ENCODE measurements around the gene NCLN.
"Not testable (repeated sequence)": the region's sequence is repeated elsewhere in the genome, so short reads cannot be mapped to it uniquely, and the experiment has no call there.

The NCLN gene, protein sequence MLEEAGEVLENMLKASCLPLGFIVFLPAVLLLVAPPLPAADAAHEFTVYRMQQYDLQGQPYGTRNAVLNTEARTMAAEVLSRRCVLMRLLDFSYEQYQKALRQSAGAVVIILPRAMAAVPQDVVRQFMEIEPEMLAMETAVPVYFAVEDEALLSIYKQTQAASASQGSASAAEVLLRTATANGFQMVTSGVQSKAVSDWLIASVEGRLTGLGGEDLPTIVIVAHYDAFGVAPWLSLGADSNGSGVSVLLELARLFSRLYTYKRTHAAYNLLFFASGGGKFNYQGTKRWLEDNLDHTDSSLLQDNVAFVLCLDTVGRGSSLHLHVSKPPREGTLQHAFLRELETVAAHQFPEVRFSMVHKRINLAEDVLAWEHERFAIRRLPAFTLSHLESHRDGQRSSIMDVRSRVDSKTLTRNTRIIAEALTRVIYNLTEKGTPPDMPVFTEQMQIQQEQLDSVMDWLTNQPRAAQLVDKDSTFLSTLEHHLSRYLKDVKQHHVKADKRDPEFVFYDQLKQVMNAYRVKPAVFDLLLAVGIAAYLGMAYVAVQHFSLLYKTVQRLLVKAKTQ

GRCh38 chr19:3185461-3186159, at the start of gene NCLN:
NCLN (plus strand) TSS chr19:3185930; CDS start chr19:3186031, 101 bp downstream.
- peak; percentile 85 to 92 (median 88) for DNase-seq

GRCh38 chr19:3135961-3136683, 49.6 kb upstream of the NCLN start, which contains the start of gene GNA15:
GNA15 (plus strand) TSS chr19:3136033; CDS start chr19:3136451, 418 bp downstream.
- no peak for DNase-seq

DNA sequence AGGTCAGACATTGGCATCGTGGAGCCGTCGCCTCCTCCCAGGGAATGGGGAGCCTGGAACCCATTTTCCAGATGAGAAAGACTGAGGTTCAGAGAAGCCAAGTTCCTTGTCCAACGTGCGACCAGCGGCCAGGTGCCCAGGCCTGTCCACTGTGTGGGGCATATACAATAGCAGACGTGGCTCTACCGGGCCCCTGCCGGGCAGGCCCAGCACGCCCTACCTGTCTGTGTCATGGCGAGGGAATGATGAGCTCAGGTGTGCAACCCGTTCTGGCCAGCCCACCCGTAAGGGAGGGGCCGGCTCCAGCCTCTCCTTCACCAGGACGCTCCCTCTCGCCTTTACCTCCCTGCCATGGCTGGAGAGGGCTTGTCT, 49.1 kb upstream of the NCLN start:
- no peak for DNase-seq

DNA sequence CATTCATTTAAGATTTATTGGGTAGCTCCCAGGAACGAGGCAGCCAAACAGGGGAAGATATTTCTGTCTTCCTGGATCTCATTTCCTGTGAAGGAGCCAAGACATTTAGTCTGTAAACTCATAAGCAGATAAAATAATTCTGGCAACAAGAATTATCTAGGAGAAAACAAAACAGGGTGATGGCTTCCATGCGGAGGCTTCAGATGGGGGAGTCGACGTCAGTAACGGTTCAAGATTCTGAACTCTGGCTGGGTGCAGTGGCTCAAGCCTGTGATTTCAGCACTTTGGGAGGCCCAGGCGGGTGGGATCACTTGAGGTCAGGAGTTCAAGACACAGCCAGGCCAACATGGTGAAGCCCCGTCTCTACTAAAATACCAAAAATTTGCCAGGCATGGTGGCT, 48.6 kb upstream of the NCLN start:
- no peak for DNase-seq

GRCh38 chr19:3138268-3138667, 47.5 kb upstream of the NCLN start:
- no peak for DNase-seq

- DNase-seq = no peak
These were observed 45.1 kb upstream of the NCLN start for GRCh38 chr19:3140667-3141038.

DNA sequence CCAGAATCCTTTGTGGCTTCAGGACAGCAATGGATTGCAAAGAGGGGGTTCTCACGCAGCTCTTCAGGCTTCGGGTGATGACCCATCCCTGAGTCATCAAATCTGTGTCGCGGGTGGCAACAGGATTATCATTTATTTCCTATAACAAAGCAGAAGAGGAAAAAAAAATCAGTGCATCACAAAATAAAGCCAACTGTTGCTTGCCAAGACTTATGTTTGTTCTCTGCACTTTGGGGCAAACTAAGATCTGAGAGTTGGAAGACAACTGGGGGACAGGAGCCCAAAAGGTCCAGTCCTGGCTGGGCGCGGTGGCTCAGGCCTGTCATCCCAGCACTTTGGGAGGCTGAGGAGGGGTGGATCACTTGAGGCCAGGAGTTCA, 43.4 kb upstream of the NCLN start:
- no peak for DNase-seq

- no peak for DNase-seq
These were observed 42.9 kb upstream of the NCLN start for GRCh38 chr19:3142781-3143337.

DNA sequence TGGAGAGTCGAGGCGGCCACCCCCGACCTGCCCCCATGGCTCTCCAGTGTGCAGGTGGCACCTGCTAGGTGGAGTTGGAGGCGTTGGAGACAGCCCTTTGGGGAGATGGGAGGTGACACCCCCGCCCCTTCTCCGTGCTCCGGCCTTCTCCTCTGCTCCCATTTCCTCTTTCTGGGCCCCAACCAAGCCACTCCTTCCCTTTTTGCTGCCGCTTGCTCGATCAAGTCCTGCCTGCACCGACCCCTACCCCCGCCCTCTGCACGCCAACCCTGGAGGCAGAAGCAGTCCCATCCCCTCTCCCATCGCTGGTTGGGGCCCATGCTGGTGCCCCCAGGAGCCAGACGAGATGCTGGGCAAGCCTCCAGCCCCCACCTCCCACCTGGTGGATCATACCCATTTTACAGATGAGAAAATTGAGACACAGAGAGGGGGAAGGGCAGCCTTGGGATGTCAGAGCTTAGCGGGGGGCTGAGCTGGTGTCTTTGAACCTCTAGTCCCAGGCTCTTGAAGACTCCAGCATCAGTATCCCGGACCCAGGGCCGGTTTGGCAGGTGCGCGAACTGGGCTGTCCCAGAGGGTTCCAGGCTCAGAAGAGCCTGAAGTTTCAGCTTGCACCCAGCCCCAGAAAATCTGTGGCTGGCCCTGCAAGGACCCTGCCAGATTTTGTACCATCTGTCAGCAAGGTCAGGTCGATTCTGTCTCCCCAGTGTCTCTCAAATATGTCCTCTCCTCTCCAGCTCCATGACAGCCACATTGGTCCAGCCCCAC, 39.6 kb upstream of the NCLN start:
- DNase-seq = no peak

- DNase-seq = peak; percentile 46 to 67 (median 66)
These were observed 39.0 kb upstream of the NCLN start for GRCh38 chr19:3146677-3147100.

GRCh38 chr19:3148503-3148902, 37.2 kb upstream of the NCLN start:
- no peak for DNase-seq

- DNase-seq = no peak
These were observed 36.6 kb upstream of the NCLN start for GRCh38 chr19:3149089-3149488.

DNA sequence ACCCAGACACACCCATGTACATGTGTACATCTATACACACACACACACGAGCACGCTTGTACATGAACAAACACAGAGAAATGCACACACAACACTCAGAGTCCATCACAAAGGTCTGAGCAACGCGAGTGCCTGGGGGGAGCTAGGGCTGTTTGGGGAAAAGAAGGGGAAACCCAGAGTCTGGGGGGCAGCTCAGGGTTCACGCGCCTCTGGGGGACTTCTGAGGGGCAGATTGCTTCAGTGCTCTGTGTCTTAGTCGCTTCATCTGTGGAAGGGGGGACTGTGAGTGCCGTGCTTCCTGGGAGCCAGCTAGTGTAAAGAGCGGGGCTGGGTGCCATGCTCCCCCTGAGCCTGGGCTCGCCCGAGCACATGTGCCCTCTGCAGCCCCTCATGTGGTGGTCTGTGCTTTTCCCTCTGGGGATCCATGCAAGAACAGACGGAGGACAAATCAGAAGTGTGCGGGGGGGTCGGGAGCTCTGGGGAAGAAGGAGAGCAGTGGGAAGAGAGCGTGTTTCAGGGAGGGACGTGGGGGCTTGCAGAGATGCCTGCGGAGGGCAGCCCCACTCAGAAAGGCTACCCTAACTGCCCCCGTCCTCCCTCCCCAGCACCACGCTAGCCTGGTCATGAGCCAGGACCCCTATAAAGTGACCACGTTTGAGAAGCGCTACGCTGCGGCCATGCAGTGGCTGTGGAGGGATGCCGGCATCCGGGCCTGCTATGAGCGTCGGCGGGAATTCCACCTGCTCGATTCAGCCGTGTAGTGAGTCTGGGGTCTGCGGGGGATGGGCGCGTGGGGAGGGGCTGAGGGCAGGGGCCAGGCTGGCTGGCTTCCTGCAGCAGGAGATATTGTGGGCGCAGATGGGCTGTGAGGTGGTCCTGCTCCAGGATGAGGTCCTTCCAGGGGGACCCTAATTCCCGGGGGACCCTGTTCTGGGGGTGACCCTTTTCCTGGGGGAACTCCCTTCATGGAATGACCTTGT, 35.9 kb upstream of the NCLN start:
- no peak for DNase-seq

GRCh38 chr19:3150739-3151329, 34.9 kb upstream of the NCLN start:
- DNase-seq = no peak

DNA sequence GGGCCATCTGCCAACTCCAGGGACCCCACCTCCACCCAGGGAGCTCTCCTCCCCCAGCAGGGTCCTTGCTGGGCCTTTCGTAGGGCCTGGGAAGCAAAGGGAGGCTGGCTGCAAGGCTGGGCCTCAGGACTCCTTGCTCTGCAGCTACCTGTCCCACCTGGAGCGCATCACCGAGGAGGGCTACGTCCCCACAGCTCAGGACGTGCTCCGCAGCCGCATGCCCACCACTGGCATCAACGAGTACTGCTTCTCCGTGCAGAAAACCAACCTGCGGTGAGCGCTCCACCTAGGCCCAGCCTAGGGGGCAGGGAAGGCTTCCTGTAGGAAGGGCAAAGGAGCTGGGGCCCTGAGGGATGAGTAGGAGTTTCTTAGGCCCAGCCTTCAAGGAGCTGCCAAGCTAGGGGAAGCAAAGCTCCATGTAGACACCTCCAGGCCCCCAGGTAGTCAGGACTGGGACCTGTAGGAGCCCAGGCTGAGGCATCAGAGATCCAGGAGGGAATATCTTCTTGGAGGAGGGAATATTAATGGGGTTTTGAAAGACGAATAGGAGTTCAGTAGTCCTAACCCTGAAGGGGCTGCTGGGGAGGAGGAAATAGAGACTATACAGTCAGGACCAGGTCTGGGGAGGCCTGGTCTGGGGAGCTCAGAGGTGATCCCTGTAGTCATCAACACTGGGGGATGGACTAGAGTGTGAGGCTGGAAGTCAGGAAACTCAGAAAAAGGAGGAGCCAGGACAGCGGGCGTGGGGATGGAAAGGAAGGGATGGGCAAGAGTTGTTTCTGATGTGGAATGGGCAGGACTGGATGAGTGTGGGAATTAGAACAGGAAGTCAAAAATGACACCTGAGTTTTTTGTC, 33.9 kb upstream of the NCLN start:
- no peak for DNase-seq

GRCh38 chr19:3152419-3152780, 33.3 kb upstream of the NCLN start:
- no peak for DNase-seq

- no peak for DNase-seq
These were observed 32.2 kb upstream of the NCLN start for GRCh38 chr19:3153286-3154230.

- DNase-seq = not testable (repeated sequence)
These were observed 31.3 kb upstream of the NCLN start for GRCh38 chr19:3154447-3154846.
